Measurements from ENCODE around the gene NXPE1.

GRCh38 chr11:114563077-114563476 lies 3.4 kb upstream of the NXPE1 start:
- no peak for TF ChIP-seq CTCF (IDR thresholded peaks at IDR 0.05)
- no peak for TF ChIP-seq POLR2A (IDR thresholded peaks at IDR 0.05)

Data from right lobe of liver (tissue), 4 donors.